Measurements from ENCODE around the gene COL9A1. TPM values are rescaled to one million over a fixed set of nuclear protein-coding genes. Genes with fewer than 3 reads are reported as not detected.

COL9A1 gene
- total RNA-seq, 4 donors from 2014 or later: 33.5 TPM; not detected in 3

DNA sequence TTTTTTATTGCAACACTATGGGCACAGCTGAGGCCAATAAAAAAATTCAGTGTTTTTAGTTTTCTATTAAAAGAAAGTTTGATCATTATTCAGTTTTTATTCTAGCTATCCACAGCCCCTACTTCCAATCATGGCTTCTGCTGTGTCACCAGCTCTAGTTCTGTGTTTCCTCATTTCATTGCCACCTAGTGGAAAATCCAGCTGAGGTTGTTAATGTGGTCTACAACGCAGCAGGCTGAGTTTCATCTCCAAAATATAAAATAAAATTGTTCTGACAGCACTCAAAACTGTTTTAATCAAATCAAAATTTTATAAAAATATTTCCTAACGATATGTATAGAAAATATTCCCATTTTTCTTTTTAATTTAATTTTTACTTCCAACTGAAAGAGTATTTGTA is 13.6 kb downstream of the COL9A1 start:
- H3K36me3 ChIP-seq: no peaks in the 10 kb centered on the region
- H3K9me3 ChIP-seq: no peaks in the 10 kb centered on the region
- no peak for TF ChIP-seq POLR2A (IDR thresholded peaks at IDR 0.05)
- TF ChIP-seq, protein P1, sequence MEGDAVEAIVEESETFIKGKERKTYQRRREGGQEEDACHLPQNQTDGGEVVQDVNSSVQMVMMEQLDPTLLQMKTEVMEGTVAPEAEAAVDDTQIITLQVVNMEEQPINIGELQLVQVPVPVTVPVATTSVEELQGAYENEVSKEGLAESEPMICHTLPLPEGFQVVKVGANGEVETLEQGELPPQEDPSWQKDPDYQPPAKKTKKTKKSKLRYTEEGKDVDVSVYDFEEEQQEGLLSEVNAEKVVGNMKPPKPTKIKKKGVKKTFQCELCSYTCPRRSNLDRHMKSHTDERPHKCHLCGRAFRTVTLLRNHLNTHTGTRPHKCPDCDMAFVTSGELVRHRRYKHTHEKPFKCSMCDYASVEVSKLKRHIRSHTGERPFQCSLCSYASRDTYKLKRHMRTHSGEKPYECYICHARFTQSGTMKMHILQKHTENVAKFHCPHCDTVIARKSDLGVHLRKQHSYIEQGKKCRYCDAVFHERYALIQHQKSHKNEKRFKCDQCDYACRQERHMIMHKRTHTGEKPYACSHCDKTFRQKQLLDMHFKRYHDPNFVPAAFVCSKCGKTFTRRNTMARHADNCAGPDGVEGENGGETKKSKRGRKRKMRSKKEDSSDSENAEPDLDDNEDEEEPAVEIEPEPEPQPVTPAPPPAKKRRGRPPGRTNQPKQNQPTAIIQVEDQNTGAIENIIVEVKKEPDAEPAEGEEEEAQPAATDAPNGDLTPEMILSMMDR (IDR thresholded peaks at IDR 0.05): no peak
- DNase-seq: no peak
- H3K4me3 ChIP-seq: no peak overlapping the region
- no peaks in the 10 kb centered on the region for H3K27me3 ChIP-seq
- H3K27ac ChIP-seq: no peak overlapping the region
- intact Hi-C loops (cut with DNase I; ENCODE audit: low total_unique reads): no loop called here
- H3K4me1 ChIP-seq: no peaks in the 10 kb centered on the region

DNA sequence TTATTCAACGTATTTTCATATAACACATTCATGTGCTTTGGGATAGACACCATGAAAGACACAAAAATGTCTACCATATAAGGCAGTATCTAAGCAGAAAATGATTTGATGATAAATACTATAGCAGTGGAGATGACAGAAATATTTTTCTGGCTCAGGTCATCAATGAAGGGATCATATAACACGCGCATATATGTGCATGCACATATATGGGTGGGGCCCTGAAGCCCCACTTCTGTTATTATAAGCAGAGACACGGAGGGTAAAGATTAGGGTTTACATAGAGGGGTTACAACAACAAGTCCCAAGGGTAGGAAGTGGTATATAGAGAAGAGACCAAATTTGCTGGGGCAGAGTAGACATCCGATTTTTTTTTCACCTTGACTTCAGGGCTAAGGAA is 16.0 kb downstream of the COL9A1 start:
- Histone ChIP-seq H3K27ac (no peak overlapping the region), H3K27me3 (no peaks in the 10 kb centered on the region), H3K4me1 (no peaks in the 10 kb centered on the region), H3K36me3 (no peaks in the 10 kb centered on the region), H3K4me3 (no peak overlapping the region), H3K9me3 (no peaks in the 10 kb centered on the region)
- intact Hi-C loops (cut with DNase I; ENCODE audit: low total_unique reads): no loop called here
- DNase-seq: no peak
- TF ChIP-seq POLR2A (IDR thresholded peaks at IDR 0.05): no peak
- TF ChIP-seq, protein P1 (IDR thresholded peaks at IDR 0.05): no peak

GRCh38 chr6:70285201-70285600 is 17.7 kb downstream of the COL9A1 start:
- no peaks in the 10 kb centered on the region for H3K4me1 ChIP-seq
- intact Hi-C loops (cut with DNase I; ENCODE audit: low total_unique reads): no loop called here

GRCh38 chr6:70282919-70283461 is 19.9 kb downstream of the COL9A1 start:
- H3K36me3 ChIP-seq: no peaks in the 10 kb centered on the region
- intact Hi-C loops (cut with DNase I; ENCODE audit: low total_unique reads): no loop called here
- no peak for TF ChIP-seq POLR2A (IDR thresholded peaks at IDR 0.05)
- TF ChIP-seq, protein P1 (IDR thresholded peaks at IDR 0.05): no peak
- H3K4me1 ChIP-seq: no peaks in the 10 kb centered on the region
- no peak overlapping the region for H3K4me3 ChIP-seq
- H3K9me3 ChIP-seq: no peaks in the 10 kb centered on the region
- no peaks in the 10 kb centered on the region for H3K27me3 ChIP-seq
- H3K27ac ChIP-seq: no peak overlapping the region
- DNase-seq: no peak

More at GRCh38 chr6:70285201-70285600, 17.7 kb downstream of the COL9A1 start:
- Histone ChIP-seq H3K36me3 (no peaks in the 10 kb centered on the region), H3K27me3 (no peaks in the 10 kb centered on the region), H3K9me3 (no peaks in the 10 kb centered on the region), H3K27ac (no peak overlapping the region), H3K4me3 (no peak overlapping the region)
- no peak for TF ChIP-seq POLR2A (IDR thresholded peaks at IDR 0.05)
- TF ChIP-seq, protein P1 (IDR thresholded peaks at IDR 0.05): no peak
- DNase-seq: no peak

GRCh38 chr6:70282312-70282918 is 20.5 kb downstream of the COL9A1 start:
- Histone ChIP-seq H3K4me1 (no peaks in the 10 kb centered on the region), H3K27ac (no peak overlapping the region), H3K27me3 (no peaks in the 10 kb centered on the region), H3K4me3 (no peak overlapping the region), H3K9me3 (no peaks in the 10 kb centered on the region), H3K36me3 (no peaks in the 10 kb centered on the region)
- DNase-seq: no peak
- intact Hi-C loops (cut with DNase I; ENCODE audit: low total_unique reads): no loop called here
- TF ChIP-seq POLR2A (IDR thresholded peaks at IDR 0.05): no peak
- TF ChIP-seq, protein P1 (IDR thresholded peaks at IDR 0.05): no peak

Data from uterus (tissue), 4 donors.